GM21526 (cell line): ENCODE data around the gene SULT1A4.
"Not testable (repeated sequence)": the region's sequence is repeated elsewhere in the genome, so short reads cannot be mapped to it uniquely, and the experiment has no call there.

Experiments
- ATAC-seq: cut with Tn5 transposase; IDR thresholded peaks from one replicate; pipeline ENCODE4 v1.9.1; 2021; ENCODE audit warnings: moderate library complexity; ENCODE audit not compliant: unreplicated experiment, low FRiP score

Gene SULT1A4

DNA sequence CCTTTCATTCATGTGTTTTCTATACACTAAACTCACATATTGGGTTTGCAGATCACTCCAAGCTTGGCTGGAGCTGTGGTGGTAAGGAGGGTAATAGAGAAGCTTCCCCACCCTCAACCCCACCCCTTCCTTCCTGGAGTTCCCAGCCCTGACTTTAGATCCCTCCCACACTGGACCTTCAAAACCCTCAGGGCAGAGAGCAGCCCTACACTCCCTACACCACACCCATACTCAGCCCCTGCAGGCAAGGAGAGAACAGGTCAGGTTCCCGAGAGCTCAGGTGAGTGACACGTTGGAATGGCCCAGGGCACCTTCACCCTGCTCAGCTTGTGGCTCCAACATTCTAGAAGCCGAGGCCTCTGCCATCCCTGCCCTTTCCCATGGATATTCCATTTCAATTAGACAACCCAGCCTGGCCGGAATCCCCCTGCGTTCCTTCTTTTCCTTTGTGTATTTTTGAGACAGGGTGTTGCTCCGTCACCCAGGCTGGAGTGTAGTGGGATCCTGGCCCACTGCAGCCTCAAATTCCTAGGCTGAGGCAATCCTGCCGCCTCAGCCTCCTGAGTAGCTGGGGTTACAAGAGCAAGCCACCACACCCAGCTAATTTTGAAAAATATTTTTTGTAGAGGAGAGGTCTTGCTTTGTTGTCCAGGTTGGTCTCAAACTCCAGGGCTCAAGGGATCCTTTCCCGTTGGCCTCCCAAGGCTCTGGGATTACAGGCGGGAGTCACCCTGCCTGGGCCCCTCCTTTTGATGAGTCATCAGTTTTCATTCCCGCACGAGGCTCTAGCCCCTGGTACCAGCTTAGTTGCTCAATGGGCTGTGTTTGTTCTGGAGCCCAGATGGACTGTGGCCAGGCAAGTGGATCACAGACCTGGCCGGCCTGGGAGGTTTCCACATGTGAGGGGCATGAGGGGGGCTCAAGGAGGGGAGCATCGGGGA, at the start of gene SULT1A4:
TSS of gene SULT1A4 (plus strand) at position 208 of the 941 bp plus-strand sequence. CDS start 1,473 bp downstream, outside the sequence.
- ATAC-seq, result not testable (repeated sequence)

DNA sequence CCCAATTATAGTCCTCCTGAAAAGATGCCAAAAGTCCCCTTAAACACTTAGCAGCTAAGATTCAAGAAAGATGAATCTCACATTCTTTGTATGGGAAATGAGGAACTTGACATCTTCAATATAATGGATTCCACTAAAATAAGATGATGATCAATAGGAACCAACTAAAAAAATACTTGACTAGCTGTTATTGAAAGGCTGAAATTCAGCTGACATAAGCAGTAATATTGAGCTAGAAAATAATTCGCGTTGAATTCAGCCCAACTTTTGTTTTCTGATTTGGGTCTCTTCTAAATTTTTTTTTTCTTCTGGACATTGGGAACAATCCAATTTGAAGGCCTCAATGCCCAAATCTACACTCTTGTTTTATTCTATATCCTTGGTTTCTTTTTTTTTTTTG, 36.1 kb upstream of the SULT1A4 start:
- not testable (repeated sequence) for ATAC-seq

DNA sequence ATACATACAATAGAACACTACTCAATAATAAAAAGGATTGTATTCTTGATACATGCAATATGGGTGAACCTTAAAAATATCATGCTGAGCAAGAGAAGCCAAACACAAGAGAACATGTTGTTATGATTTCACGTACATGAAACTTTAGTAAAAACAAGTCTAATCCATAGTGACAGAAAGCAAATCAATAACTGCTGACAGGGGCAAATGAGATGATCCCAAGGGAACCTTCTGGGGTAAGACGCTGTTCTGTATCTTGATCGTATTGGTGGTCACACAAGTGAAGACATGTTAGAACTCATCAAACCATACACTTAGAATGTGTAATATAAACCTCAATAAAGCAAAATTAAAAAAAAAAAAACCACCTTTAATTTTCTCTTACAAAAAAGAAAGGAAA, 34.3 kb upstream of the SULT1A4 start:
- ATAC-seq, result not testable (repeated sequence)

DNA sequence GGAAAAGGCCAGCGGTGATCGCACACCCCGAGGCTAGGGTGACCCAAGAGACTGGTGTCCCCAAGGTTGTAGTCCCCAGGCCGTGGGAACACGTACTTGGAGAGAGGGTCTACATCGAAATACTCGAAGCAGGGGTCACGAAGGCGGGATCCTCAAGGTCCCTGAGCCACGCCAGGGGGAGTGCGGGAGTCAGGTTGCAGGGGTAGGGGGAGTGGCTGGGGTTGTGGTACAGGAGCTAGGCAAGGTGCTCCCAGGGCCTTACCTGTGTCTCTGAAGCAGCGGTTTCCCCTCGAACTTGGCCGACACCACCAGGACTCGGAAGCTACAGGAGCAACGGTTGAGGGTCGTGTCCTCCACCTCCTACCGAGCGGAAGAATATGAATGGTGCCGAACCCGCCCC, 6.0 kb upstream of the SULT1A4 start:
- ATAC-seq, result peak; percentile 28

DNA sequence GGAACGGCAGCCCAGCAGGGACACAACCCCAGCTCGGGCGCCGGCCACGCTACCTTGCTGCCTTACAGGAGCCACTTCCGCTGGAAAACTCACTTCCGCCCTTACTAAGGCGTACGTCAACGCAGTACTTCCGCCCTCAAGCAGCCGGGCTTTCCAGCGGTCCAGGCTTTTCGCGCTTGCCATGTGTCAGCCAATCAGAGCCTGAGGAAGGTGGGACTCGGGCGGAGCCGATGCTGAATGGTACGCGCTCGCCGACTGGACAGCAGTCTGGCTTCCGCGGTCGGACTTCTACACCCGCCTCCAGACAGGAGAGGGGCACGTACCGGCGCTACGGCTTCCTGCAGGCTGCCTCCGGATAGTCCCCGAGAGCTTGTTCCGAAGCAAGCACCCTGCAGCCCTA, 5.4 kb upstream of the SULT1A4 start, which contains the start of the genes BOLA2 and SLX1B:
TSS of gene BOLA2 (minus strand) at position 83 of the 400 bp plus-strand sequence. CDS start 98 bp downstream, outside the sequence.
TSS of gene SLX1B (plus strand) at position 265 of the 400 bp plus-strand sequence.
- ATAC-seq, result peak; percentile 73

DNA sequence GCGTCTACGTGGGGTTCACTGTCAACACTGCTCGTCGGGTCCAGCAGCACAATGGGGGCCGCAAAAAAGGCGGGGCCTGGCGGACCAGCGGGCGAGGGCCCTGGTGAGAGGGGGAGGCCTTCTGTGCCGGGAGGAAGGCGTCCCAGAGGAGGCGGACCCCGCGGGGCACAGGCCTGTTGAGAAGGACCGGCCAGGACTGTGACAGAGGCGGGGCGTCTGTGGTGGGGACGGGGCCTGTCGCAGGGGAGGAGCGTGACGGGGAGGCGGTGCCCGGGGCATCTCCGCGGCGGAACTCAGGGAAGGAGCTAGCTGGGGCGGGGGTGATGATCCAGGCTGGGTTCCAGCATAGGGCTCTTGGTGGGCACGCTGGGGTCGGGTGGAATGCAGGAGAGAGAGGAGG, 4.9 kb upstream of the SULT1A4 start:
- peak; percentile 48 for ATAC-seq

DNA sequence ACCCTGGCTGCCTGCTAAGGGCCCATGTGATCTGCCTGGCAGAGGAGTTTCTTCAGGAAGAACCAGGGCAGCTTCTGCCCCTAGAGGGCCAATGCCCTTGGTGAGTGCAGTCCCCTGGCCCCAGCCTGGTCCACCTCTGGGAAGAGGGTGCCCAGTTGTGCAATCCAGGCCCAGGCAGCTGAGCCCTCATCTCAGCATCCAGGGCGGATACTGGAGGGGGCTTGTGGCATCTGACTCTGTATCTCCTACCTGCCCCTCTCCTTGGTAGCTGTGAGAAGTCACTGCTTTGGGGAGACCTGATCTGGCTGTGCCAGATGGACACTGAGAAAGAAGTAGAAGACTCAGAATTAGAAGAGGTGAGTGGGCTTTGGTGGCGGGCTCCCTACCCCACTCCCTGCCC, 2.1 kb upstream of the SULT1A4 start:
- not testable (repeated sequence) for ATAC-seq

DNA sequence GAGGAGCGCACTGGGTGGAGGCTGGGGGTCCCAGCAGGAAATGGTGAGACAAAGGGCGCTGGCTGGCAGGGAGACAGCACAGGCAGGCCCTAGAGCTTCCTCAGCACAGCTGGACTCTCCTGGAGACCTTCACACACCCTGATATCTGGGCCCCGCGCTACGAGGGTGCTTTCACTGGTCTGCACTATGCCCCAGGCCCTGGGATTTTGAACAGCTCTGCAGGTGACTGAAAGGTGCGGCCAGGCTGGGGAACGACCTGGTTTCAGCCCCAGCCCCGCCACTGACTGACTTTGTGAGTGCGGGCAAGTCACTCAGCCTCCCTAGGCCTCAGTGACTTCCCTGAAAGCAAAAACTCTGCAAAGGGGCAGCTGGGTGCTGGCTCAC, 926 bp downstream of the SULT1A4 start:
- not testable (repeated sequence) for ATAC-seq

DNA sequence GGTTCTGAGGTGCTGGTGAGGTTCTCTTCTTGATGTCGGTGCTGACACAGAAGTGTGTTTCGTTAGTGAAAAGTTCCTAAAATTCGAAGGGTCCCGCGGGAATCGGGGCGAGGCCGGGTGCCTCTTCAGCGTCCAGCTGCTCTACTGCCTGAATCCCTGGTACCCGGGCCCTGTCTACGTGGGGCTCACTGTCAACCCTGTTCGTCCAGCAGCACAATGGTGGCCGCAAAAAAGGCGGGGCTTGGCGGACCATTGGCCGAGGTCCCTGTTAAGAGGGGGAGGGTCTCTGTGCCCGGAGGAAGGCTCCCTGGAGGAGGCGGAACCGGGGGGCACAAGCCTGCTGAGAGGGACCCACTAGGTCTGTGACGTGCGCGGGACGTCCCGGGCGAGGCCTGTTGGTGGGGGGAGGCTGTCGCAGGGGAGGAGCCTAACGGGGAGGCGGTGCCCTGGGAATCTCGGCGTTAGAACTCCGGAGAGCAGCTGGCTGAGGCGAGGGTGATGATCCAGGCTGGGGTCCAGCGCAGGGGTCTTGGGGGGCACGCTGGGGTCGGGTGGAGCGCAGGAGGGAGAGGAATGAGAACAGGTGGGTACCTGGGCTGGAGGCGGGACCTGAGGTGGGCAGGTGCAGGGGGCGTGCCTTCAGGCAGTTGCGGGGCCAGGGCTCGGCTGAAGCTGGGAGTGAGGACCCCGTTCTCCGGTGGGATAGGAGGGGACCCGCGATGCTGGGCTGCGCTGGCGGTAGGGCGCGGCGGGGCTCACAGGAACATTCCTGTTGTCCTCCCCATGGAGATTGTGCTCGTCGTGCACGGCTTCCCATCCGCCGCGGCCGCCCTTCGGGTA, 6.5 kb downstream of the SULT1A4 start:
- ATAC-seq, result not testable (repeated sequence)

DNA sequence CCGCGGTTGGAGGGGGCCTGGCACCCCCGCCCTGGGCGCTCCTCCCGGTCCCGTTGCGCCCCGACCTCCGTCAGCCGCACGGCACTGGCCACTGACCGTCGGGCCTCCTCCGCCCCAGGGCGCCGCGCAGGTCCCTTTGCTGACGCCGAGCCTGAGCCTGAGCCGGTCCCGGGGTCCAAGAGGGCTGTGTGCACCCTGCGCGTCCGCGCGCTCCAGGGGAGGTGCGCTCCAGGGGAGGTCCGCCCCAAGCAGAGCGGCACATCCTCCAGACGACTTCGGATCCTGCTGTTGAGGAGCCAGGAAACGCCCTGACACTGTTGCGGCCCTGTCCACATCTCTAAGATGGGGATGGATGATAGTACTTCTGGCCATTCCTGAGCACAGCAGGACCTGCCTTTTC, 7.2 kb downstream of the SULT1A4 start:
- ATAC-seq, result not testable (repeated sequence)

DNA sequence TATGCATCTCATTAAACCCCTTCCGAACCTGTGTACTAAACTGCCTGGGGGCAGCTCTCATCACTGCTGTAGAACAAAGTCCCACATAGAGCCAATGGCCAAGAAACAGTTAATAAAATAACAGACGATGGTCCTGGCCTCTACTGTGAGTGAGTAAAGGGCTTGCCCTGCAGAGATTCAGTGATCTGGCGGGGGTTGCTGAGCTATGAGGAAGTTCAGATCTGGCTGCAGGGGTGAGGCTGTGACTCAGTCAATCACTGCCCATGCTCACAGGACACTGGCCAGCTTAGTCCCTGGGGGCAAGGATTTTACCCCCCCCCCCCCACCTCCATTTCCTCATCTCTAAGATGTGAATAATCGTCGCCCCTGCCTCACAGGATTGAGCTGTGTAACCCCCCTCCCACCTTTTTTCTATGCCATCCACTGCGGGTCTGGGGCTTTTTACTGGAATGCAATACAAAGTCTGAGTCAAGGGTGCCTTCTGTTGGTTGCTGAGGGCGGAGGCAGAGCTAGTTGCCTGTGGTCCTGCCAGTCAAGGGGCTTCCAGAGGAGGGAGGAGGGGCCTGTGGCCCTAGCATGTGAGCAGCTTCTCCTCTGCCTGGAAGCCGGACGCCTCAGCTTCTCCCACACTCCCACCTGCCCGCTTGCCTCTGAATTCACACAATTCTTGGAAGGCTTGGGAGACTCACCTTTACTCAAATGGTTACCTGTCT, 8.1 kb downstream of the SULT1A4 start:
- not testable (repeated sequence) for ATAC-seq

DNA sequence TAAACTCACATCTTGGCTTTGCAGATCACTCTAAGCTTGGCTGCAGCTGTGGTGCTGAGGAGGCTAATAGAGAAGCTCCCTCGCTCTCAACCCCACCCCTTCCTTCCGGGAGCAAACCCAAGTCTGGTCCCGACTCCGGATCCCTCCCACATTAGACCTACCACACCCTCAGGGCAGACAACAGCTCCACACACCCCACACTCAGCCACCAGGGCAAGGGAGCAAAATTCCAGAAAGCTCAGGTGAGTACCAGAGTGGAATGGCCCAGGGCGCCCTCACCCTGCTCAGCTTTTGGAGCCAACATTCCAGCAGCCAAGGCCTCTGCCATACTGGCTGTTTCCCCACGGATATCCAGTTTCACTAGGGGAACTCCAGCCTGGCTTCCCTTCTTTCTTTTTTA, 9.9 kb downstream of the SULT1A4 start:
- ATAC-seq, result not testable (repeated sequence)

DNA sequence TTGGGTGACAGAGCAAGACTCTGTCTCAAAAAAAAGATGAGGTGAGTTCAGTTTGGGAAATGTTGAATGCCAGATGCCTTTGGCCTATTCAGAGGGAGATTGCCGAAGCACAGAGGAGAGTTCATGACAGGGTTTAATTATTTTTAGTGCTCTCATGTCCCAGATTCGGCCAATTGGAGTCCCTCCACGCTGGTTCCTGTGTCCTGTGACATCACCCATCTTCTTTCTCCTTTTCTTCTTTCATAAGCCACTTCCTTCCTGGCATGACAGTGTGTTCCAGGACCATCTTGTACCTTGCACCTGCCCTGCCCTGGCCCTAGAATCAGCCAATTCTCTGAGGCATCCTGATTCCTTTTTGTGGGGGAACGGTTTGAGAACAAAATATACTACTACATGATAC, 12.4 kb downstream of the SULT1A4 start:
- ATAC-seq, result not testable (repeated sequence)

DNA sequence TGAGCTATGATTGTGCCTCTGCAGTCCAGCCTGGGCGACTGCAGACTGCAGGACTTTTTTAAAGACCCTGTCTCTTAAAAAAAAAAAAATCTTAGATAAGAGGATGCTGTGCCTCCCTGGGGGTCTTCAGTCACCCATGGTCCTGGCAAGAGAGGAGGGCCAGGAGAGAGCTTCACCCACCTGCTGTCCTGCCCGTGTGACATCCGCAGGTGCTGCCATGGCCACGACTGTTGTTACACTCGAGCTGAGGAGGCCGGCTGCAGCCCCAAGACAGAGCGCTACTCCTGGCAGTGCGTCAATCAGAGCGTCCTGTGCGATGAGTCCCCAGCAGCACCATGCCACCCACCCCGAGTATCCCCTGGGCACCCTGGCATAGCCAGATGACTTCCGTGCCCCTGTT, 22.6 kb downstream of the SULT1A4 start:
- ATAC-seq, result not testable (repeated sequence)

DNA sequence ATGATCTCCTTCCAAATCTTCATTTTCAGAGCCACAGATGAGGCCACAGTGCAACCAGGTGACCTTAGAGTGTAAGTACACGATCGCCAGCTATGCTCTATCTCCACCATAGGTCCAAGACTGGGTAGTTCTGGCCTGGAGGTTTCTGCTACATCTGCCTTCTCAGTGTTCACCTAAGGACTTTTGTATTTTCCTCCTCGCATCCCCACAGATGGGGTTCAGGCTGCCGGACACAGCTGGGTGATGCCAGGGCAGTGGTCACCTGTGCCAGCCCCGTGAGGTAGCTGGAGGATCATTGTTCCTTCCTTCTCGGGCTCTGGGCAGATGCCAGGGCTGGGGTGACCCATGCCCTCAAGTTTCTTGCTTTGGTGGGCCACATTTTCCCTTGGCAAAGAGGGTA, 46.6 kb downstream of the SULT1A4 start, which contains the start of gene NPIPB12:
TSS of gene NPIPB12 (minus strand) at position 101 of the 400 bp plus-strand sequence.
- not testable (repeated sequence) for ATAC-seq
